ENCODE data around the gene RIBC1. TPM values are rescaled to one million over a fixed set of nuclear protein-coding genes. Genes with fewer than 3 reads are reported as not detected.
A peak's percentile ranks its signal among the peaks of the same experiment; 100 is the strongest.

The RIBC1 gene
- total RNA-seq, 1 donor from 2014 or later: 0.60 TPM

- Mint-ChIP-seq H3K9me3 (ENCODE audit: low read depth) (peaks cover 3% of the 10 kb centered on the region), H3K4me3 (ENCODE audit: unreplicated experiment) (peak overlapping the region; percentile 73), H3K4me1 (ENCODE audit: low read depth) (peaks cover 15% of the 10 kb centered on the region), H3K36me3 (ENCODE audit: low read depth) (no peaks in the 10 kb centered on the region), H3K27me3 (ENCODE audit: low read depth) (no peaks in the 10 kb centered on the region), H3K27ac (ENCODE audit: unreplicated experiment) (no peak overlapping the region)
- peak; percentile 96 for DNase-seq (ENCODE audit: low spot score)
- no peak for TF ChIP-seq CTCF (IDR thresholded peaks at IDR 0.05)
Measured at GRCh38 chrX:53441531-53442321, 19.1 kb downstream of the RIBC1 start.

GRCh38 chrX:53442322-53442631, 19.6 kb downstream of the RIBC1 start:
- TF ChIP-seq CTCF (IDR thresholded peaks at IDR 0.05): no peak
- H3K9me3 Mint-ChIP-seq (ENCODE audit: low read depth): peaks cover 3% of the 10 kb centered on the region
- H3K4me1 Mint-ChIP-seq (ENCODE audit: low read depth): peaks cover 15% of the 10 kb centered on the region
- no peak overlapping the region for H3K27ac Mint-ChIP-seq (ENCODE audit: unreplicated experiment)
- no peaks in the 10 kb centered on the region for H3K27me3 Mint-ChIP-seq (ENCODE audit: low read depth)
- H3K4me3 Mint-ChIP-seq (ENCODE audit: unreplicated experiment): peak overlapping the region; percentile 73
- H3K36me3 Mint-ChIP-seq (ENCODE audit: low read depth): no peaks in the 10 kb centered on the region
- no peak for DNase-seq (ENCODE audit: low spot score)

GRCh38 chrX:53445977-53446376, 23.3 kb downstream of the RIBC1 start:
- Mint-ChIP-seq H3K27me3 (ENCODE audit: low read depth) (no peaks in the 10 kb centered on the region), H3K4me3 (ENCODE audit: unreplicated experiment) (no peak overlapping the region), H3K27ac (ENCODE audit: unreplicated experiment) (no peak overlapping the region), H3K36me3 (ENCODE audit: low read depth) (no peaks in the 10 kb centered on the region), H3K4me1 (ENCODE audit: low read depth) (peaks cover 9% of the 10 kb centered on the region), H3K9me3 (ENCODE audit: low read depth) (peaks cover 9% of the 10 kb centered on the region)
- peak; percentile 69 for TF ChIP-seq CTCF (IDR thresholded peaks at IDR 0.05)
- DNase-seq (ENCODE audit: low spot score): no peak

- Mint-ChIP-seq H3K4me3 (ENCODE audit: unreplicated experiment) (no peak overlapping the region), H3K36me3 (ENCODE audit: low read depth) (no peaks in the 10 kb centered on the region), H3K4me1 (ENCODE audit: low read depth) (no peaks in the 10 kb centered on the region), H3K27ac (ENCODE audit: unreplicated experiment) (no peak overlapping the region), H3K9me3 (ENCODE audit: low read depth) (peaks cover 9% of the 10 kb centered on the region), H3K27me3 (ENCODE audit: low read depth) (no peaks in the 10 kb centered on the region)
- no peak for TF ChIP-seq CTCF (IDR thresholded peaks at IDR 0.05)
- DNase-seq (ENCODE audit: low spot score): no peak
Measured at GRCh38 chrX:53447441-53447840, 24.8 kb downstream of the RIBC1 start.

GRCh38 chrX:53449632-53450031, 27.0 kb downstream of the RIBC1 start:
- no peaks in the 10 kb centered on the region for H3K36me3 Mint-ChIP-seq (ENCODE audit: low read depth)
- H3K4me1 Mint-ChIP-seq (ENCODE audit: low read depth): no peaks in the 10 kb centered on the region
- no peak overlapping the region for H3K4me3 Mint-ChIP-seq (ENCODE audit: unreplicated experiment)
- TF ChIP-seq CTCF (IDR thresholded peaks at IDR 0.05): no peak
- no peaks in the 10 kb centered on the region for H3K27me3 Mint-ChIP-seq (ENCODE audit: low read depth)
- no peak for DNase-seq (ENCODE audit: low spot score)
- peaks cover 9% of the 10 kb centered on the region for H3K9me3 Mint-ChIP-seq (ENCODE audit: low read depth)
- H3K27ac Mint-ChIP-seq (ENCODE audit: unreplicated experiment): no peak overlapping the region

Data from chondrocyte (in vitro differentiated cells).